Inferior parietal cortex (tissue), 1 donor: ENCODE results near the gene DUS1L.

ENCODE experiments used
- DNase-seq: peaks from one replicate; pipeline ENCODE4 v3.0.0-alpha.2; 2016; ENCODE audit errors: extremely low spot score

DUS1L gene

DNA sequence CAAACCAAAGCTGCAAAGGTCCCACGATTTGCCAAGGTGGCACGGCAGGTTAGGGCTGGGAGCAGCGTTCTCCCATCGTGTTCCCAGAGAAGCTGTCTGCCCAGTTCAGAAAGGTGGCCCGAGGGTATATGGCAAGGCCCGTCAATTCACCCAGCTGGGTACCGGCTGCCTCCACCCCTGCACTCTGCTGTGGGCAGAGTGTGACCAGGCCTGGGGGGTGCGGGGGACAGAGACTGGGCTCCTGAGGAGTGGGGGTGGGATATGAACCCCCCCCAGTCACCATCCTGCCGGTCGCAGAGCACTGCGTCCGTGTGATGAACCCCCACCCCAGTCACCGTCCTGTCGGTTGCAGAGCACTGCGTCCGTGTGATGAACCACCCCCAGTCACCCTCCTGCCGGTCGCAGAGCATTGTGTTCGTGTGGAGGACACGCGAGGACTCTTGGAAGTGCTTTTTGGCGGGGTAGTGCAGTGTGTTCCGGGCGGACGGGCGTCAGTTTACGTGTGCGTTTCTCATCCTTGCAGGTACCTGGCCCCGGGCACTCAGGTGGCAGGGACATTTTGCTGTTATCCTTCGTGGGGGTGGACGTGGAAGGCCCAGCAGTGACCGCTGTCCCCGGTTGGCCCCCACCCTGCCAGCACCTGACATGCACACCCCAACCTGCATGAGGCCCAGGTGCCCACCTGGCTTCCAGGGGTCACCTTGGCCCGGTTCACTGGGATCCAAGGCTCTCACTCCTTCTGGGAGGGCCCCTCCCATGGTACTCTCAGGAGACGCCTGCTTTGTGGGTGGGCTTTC is 35.1 kb upstream of the DUS1L start:
- no peak for DNase-seq

DNA sequence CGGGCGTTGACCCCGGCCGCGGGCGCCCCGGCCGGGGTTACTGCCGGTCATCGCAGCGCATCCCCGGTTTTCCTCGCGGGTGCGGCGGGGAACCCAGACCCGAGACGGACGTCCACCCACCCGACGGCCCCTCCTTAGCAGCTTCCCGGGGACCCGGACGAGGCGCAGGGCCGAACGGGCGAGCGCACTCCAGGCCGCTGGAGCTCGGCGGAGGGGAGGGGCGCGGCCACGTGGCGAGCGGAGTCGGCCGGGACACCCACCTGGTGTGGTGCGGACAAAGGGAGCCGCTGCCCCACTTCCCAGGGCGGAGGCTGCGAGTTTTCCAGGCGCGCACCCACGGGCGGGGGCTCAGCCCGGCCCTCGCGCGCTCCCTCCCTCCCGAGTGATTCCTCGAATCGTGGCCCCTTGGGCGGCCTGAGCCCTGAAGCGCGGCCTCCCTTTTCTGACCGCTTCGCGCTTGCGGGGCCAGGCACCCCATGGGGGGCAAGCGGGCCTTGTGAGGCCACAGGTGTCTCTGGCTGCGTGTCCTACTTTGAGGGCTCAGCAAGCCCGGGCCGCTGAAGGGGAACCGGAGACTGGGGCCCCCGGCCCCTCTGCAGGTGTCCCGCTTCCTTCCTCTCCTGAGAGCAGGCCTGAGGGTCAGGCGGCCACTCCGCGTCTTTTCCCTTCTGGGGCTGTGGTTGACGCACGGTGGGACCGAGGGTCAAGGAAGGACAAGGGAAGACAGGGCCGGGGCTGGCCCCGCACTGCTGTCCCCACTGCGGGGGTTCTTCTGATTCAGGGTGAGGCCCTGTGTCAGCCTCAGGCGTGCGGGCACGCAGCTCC is 33.5 kb upstream of the DUS1L start:
- DNase-seq: no peak

DNA sequence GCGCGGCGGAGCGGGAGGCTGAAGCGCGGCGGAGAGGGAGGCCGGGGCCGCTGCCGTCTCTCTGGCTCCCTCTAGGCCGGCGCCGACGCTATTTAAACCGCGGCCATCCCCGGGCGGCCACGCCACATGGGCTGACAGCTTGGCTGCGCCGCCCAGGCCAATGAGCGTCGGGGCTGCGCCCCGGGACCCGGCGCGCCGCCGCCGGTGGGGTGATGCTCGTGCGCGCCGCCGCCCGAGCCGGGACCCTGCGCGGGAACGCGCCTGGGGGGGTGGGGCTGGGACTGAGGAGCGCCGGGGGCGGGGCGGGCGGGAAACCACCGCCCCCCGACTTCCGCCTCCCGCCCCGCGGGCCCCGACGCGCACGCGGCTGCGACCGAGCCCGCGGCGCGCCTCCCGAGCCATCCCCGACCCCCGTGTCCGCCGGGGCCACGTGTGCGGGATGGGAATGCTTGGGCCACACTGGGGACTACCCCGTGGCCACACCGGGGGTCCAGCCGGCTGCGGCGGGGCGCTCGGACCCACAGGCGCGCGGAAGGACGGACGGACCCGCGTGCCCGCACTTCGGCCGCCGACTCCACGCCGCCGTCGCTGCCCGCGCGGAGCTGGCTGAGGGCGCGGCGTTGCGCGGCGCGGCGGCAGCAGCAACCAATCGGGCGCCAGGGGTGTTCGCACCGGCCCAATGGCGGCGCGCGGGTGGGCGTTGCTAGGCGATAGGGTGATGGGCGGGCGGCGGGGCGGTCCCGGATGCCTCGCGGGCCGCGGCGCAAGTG is 32.8 kb upstream of the DUS1L start, which contains the start of gene FASN:
Gene FASN, minus strand, starts transcription at position 68 of the 770 bp plus-strand sequence. CDS start 1,791 bp downstream, outside the sequence.
- DNase-seq: peak; percentile 91

DNA sequence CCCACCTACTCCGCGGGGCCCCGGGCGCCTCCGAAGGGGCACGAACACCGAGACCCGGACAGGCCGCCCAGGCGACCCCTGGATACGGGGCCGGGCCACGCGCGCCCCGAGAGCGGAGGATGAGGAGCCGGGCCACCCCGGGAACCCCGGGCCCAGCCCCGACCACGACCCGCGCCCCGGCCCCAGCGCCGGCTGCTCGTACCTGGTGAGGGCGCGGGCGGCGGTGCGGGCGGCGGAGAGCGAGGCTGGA is 32.2 kb upstream of the DUS1L start:
- DNase-seq: no peak

DNA sequence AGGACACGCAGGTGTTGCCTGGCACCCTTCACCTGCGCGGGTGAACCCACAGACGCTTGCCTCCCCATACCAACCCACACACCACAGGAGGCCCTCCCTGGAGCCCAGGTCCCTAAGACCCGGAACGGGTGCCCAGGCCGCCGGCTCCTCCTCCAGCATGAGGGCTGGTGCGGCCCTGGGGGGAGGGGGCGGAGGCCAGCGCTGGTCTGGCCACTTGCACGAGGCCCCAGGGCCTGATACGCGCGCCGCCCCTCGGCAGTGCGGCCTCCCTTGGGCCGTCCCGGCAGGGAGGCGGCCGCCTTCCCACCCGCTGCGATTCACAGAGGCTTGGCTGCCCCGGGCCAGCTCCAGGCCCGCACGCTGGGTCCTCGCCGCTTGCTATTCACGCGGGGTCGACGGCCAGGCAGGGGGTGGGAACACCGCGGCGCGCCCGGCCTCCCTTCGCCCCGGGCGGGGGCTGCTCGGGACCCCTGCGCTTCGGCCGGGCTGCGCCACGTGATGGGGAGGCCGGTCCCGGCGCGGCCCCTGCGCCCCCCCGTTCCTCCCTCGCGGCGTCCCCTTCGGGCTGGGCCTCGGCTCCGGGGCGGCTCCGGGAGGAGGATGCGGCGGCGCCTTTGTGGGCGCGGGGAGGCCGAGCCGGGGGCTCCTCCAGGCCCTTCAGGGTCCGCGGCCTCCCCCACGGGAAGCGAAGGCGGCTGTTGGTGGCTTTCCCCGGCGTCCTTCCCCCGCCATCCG is 31.7 kb upstream of the DUS1L start:
- no peak for DNase-seq

DNA sequence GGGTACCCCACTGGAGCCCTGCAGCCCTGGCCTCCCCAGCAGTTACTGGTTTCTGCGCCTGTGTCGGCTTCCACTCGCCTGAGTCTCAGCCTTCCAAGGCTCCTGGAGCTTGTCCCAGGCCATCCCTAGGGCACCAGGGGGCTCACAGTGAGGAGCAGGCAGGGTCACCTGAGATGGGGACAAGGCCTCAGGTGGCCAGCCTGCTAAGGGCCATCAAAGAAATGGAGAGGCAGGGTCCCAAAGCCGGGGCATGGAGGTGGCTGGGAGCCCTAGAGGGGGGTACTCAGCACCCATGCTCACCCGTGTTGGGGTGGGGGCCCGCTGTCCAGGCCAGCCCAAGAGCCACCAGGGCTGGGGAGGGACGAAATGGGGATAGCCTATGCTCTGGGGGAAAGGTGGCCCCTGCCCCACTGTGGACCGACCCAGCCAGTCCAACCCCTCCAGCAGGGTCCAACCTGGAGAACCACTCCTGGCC is 31.1 kb upstream of the DUS1L start:
- DNase-seq: no peak

DNA sequence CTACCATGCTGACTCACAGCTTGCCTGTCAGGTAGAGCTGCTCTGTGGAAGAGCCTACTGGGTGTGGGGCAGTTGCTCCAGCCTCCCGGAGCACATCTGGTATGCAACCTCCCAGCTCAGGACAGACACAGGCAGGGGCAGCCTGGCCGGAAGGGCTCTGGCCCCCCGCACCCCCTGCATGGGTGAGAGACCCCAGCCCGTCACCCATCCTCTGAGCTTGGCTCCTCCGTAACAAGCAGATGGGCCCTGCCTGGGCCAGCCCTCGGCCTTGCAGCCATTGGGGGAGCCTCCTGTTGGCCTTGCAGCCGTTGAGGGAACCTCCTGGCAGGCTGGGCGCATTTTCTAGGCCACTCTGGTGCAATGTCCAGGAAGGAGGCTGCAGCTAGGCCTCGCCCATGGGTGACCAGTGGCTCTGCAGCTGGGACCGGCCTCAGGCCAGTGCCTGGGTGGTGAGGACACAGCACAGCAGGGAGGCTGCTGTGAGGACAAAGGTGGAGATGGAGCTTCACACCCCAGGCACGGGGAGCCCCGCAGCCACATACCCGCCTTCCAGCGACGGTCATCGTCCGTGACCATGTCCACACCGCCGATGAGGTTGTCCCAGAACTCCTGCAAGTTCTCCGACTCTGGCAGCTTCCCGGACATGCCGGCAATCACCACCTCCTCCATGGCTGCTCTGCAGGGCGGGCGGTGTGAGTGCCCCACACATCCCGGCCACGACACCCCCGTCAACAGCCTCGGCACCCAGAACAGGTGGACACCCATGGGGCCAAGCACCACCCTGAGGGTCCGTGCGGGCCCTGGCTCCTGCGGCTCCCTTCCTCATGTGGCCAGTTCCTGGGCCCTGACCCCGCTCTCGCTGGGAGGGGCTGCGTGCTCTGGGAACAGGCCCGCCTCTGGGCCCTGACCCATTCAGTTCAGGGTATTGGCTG is 30.4 kb upstream of the DUS1L start:
- DNase-seq: no peak

DNA sequence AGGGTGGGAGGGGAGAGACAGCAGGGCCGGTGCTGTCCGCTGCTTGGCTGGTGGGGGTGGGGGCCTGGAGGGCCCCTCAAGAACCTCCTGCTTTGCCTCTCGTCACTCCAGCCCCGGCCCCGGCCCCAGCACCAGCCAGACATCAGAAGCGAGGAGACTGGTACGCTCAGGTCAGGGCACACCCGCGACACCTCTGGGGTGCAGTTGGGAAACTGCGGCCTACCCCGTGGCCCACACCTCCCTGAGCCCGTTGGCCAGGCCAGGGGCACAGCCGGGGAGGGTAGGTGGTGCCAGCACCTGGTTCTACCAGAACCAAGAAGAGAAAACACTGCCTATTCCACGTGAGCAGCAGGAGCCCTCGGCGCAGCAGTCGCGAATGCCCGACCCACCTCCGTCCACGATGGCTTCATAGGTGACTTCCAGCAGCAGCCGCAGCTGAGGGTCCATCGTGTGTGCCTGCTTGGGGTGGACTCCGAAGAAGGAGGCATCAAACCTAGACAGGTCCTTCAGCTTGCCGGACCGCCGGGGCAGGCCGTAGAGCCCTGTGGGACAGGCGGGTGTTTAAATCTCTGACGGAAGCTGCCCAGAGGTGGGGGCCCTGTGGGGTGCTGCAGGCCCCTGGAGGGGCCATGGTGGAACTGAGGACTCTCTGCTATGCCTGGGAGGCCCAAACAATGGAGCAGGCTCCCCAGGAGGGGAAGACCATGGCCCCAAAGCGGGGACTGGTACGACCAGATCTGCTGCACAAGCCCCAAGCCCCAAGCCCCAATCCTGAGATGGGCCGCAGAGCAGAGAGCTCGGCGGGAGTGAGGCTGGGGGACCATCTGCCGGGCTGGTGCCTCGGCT is 29.6 kb upstream of the DUS1L start:
- DNase-seq: no peak

DNA sequence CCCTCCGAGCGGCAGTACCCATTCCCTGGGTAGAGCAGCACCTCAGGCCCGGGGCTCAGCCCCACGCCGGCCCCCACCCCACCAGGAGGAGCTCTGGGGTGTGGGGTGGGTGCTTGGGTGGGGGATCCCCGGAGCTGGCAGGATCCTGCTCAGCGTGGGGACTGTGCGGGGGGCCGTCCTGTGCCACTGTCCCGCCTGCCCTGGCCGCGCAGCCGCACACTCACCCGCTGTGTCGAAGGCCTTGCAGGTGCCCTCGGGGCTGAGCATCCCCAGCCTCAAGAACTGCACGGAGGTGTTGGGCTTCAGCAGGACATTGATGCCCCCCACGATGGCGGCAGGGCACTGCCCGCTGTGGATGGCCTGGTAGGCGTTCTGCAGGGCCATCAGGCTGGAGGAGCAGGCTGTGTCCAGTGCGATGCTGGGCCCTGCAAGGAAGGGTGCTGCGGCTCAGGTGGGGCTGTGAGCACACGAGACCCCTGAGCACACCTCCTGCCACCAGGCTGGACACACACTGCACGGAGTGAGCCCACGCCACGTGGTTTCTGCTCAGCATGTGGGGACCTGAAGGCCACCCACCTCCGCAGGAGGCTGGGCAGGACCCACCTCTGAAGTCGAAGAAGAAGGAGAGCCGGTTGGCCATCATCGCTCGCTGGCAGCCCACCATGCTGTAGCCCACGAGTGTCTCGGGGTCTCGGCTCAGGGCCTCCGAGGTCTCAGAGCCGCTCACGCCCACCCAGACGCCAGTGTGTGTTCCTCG is 27.6 kb upstream of the DUS1L start:
- DNase-seq: no peak

DNA sequence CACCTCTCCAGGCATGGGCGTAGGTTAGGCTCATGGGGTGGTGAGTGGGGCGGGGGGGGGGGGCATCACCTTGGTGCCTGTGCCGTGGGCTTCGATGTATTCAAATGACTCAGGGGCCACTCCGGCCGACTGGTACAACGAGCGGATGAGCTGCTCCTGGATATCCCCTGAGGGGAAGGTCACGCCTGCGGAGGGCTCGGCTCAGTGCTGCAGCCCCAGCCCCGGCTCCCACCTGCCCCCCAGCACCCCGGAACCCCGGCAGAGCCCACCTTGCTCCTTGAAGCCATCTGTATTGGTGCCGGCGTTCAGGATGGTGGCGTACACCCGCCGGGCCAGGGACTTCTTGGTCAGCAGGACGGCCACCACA is 27.0 kb upstream of the DUS1L start:
- no peak for DNase-seq

DNA sequence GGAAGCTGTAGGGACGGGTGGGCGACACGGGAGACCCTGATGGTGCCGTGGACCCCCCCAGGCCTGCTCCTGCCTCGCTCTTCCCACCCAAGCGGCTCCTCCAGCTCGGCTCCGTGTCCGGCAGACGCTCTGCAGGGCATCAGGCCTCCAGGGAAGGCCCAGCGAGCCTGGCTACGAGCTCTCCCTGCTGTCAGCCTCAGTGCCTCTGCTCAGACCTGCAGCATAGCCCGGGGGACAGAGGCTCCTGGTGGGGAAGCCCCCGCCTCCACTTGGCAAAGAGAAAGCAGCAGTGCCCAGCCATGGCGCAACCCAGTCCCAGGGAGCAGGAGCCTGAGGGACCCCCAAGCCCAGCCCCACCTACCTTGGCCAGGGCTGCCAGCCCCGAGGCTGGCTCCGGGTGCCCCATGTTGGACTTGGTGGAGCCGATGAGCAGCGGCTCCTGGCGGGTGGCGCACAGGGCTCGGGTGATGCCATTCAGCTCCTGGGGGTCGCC is 26.5 kb upstream of the DUS1L start:
- no peak for DNase-seq

DNA sequence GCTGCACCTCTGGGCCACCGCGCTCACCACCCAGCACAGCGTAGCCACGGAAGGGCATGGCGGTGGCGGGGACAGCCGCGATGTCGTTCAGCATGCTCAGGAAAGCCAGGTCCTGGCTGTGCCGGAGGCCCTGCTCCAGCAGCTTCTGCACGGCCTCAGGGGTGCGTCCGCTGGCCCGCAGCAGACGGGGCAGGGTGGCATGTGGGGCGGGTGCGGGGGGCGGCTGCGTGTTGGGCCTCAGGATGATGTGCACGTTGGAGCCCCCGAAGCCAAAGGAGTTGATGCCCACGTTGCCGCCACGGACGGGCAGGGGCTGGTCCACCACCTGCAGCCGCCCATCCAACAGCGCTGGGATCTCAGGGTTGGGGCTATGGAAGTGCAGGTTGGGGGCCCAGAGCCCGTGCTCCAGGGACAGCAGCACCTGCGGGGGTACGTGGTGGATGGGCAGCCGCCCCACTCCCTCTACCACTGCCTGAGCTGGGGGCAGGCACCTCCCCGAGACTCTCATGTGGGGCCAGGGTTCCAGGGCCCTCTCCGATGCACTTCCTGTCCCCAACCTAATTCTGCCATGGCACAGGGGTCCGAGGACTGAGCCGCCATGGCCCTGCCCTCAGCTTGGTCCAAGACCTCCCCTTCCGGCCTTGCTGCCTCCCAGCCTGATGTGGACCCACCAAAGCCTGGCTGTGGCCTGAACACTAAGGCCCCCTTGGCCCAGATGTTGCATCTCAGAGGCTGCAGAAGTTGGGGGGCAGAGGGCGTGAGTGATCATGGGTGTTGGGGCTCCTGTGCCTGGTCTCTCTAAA is 25.9 kb upstream of the DUS1L start:
- no peak for DNase-seq

DNA sequence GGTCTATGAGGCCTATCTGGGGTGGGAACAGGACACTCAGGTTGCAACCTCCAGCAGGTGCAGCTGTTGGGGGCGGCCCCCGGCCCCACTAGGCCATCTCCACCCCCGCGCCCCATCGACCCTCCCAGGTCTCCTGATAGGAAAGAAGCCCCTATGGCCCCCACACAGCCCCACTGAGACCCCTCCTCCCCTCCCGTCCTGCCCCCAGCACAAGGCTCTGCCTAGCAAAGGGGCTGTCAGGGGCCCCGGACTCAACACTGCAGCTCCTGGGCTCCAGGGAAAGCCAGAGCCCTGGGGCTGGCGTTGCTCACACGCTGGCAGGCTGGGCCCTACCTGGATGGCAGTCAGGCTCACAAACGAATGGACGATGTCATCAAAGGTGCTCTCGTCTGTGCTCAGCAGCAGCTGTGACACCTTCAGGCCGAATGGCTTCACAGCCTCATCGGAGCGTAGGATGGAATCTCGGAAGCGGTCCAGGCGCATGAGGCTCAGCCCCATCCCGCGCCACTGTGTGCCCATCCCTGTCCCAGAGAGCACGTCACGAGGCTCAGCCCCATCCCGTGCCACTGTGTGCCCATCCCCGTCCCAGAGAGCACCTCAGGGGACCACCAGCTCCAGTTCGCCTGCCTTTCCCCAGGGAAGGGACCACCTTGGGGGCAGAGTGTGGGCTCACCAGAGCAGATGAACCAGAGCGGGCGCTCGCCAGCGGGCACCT is 25.1 kb upstream of the DUS1L start:
- no peak for DNase-seq

DNA sequence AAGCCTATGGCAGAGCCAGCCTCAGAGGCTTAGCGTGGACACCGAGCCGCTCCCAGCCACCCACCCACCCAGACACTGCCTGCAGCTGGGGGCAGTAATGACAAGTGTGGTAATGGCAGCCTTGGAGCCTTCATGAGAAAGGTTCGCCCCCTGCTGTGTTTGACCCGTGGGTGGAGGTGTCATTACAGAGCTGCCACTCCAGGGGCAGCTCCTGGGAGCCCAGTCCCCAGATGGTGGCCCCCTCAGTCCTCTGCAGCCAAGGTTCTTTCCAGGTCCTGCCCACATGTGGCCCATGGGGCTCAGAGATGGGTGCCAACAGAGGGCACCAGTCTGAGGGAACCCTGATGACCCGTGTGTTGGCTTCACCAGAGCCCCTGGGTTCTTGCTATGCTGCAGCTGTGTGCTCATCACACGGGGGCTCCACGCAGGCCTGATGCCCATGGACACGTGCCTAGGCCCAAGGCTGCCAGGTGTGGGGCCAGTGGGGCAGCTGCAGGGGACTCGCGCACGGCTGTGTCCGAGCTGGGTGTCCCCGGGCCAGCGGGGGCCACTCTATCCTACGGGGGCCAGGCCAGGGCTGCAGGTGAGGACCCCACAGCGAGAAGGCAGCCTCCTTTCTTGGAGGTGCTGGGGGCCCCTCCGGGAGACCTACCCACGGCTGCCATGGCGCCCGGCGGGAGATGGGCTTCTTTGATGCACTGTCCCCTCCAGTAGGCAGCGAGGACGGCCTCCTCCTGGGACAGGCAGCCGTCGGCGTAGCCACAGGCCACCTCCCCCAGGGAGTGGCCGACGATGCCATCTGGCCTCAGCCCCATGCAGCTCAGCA is 24.3 kb upstream of the DUS1L start:
- DNase-seq: no peak

DNA sequence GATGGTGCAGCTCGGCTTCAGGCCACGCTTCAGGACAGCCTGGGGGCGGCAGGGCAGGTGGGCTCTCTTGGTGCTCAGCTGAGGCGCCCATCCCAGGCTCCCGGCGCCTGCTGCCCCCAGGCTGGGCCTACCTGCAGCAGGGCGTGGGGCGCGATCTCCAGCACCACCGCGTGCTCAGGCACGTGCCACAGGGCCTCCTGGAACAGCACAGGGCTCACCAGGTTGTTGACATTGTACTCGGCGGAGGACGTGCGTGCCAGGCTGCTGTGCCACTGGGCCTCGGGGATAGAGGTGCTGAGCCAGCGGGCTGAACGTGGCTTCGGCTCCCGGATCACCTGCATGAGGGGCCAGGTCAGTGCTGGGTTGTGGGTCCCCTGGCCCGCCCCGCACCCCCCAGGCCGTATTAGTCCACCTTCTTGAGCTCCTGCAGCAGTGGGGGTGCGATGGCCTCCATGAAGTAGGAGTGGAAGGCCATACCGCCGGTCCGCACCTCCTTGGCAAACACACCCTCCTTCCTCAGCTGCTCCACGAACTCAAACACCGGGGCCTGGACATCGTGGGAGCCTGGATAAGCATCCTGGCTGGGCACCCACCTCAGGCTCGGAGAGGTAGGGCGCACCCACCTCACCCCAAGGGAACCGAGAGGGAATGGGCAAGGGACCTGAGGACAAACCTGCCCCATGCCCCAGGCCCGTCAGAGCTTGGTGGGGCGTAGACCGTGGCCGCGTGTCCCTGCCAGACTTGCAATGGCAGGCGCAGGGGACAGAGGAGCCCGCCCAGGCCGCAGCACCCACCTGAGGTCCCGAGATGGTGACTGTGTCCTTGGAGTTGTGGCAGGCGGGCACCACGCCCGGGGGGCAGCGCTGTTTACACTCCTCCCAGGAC is 23.5 kb upstream of the DUS1L start:
- no peak for DNase-seq
